GM23338 (cell line): Measurements from ENCODE around the gene PAGR1. TPM values are rescaled to one million over a fixed set of nuclear protein-coding genes. Genes with fewer than 3 reads are reported as not detected.

Source experiments
- ATAC-seq: fragments of 200-7000 bp; cut with Tn5 transposase; 3 replicates; pipeline ENCODE4 v1.9.1; 2020
- DNase-seq: peaks from one replicate; pipeline ENCODE4 v3.0.0-alpha.2; 2015; ENCODE audit warnings: low spot score
- H2AFZ ChIP-seq: fragments of 200-600 bp; sonication (generic); 2 replicates; pipeline ENCODE4 v1.8.0; 2016; ENCODE audit warnings: antibody characterized with exemption, mild to moderate bottlenecking, moderate library complexity
- H3F3A ChIP-seq: fragments of 200-600 bp; sonication (generic); replicated peaks from 2 replicates; pipeline ENCODE4 v1.8.0; 2017; ENCODE audit warnings: antibody characterized with exemption, mixed run types, low read depth
- H3K27ac ChIP-seq: fragments of 200-600 bp; sonication (generic); 2 replicates; pipeline ENCODE4 v1.6.1; 2016; ENCODE audit warnings: low read depth
- H3K27me3 ChIP-seq: fragments of 200-600 bp; sonication (generic); 2 replicates; pipeline ENCODE4 v1.8.0; 2016; ENCODE audit warnings: mild to moderate bottlenecking, mixed run types, moderate library complexity; ENCODE audit not compliant: insufficient read depth
- H3K36me3 ChIP-seq: fragments of 200-600 bp; sonication (generic); 2 replicates; pipeline ENCODE4 v1.8.0; 2016; ENCODE audit warnings: mild to moderate bottlenecking; ENCODE audit not compliant: insufficient read depth
- H3K4me1 ChIP-seq: fragments of 200-600 bp; sonication (generic); 2 replicates; pipeline ENCODE4 v1.8.0; 2016; ENCODE audit warnings: mild to moderate bottlenecking, moderate library complexity; ENCODE audit not compliant: insufficient read depth
- H3K4me2 ChIP-seq: fragments of 200-600 bp; sonication (generic); 2 replicates; pipeline ENCODE4 v1.7.1; 2017; ENCODE audit warnings: mixed run types
- H3K4me3 ChIP-seq: fragments of 200-600 bp; sonication (generic); 2 replicates; pipeline ENCODE4 v1.6.1; 2016; ENCODE audit warnings: mixed run types
- H3K79me2 ChIP-seq: fragments of 200-600 bp; sonication (generic); replicated peaks from 2 replicates; pipeline ENCODE4 v1.8.0; 2017; ENCODE audit warnings: mild to moderate bottlenecking; ENCODE audit not compliant: insufficient read depth
- H3K9me2 ChIP-seq: fragments of 200-600 bp; sonication (generic); 2 replicates; pipeline ENCODE4 v1.8.0; 2017; ENCODE audit not compliant: insufficient read depth
- H4K20me1 ChIP-seq: fragments of 200-600 bp; sonication (generic); replicated peaks from 2 replicates; pipeline ENCODE4 v1.8.0; 2017; ENCODE audit warnings: mild to moderate bottlenecking; ENCODE audit not compliant: insufficient read depth
- H3K27ac Mint-ChIP-seq: 2 replicates; pipeline ENCODE4 v1.8.0; 2020; ENCODE audit warnings: inconsistent platforms, mild to moderate bottlenecking, moderate library complexity, mixed read lengths
- H3K27me3 Mint-ChIP-seq: 3 replicates; pipeline ENCODE4 v1.8.0; 2022; ENCODE audit warnings: low read depth, mild to moderate bottlenecking, moderate library complexity, mixed read lengths, inconsistent platforms; ENCODE audit not compliant: insufficient read depth, poor library complexity
- H3K36me3 Mint-ChIP-seq: 3 replicates; pipeline ENCODE4 v1.8.0; 2021; ENCODE audit warnings: low read depth, mild to moderate bottlenecking, inconsistent platforms, moderate library complexity, mixed read lengths
- H3K4me1 Mint-ChIP-seq: 3 replicates; pipeline ENCODE4 v1.8.0; 2020; ENCODE audit warnings: mild to moderate bottlenecking, inconsistent platforms, mixed read lengths
- H3K4me3 Mint-ChIP-seq: 3 replicates; pipeline ENCODE4 v1.8.0; 2021; ENCODE audit warnings: moderate library complexity, mild to moderate bottlenecking, inconsistent platforms, mixed read lengths
- H3K9me3 Mint-ChIP-seq: 3 replicates; pipeline ENCODE4 v1.8.0; 2020; ENCODE audit warnings: moderate library complexity, mild to moderate bottlenecking, inconsistent platforms, mixed read lengths
- CREB1 ChIP-seq: fragments of 250-450 bp; sonication (Bioruptor Pico); IDR thresholded peaks from 2 replicates; pipeline ENCODE4 v1.5.0; 2020; ENCODE audit warnings: low read depth, mild to moderate bottlenecking, moderate library complexity
- EZH2phosphoT487 ChIP-seq: fragments of 200-600 bp; sonication (generic); IDR thresholded peaks from one replicate; pipeline ENCODE4 v1.8.1; 2018; ENCODE audit warnings: antibody characterized with exemption; ENCODE audit not compliant: unreplicated experiment
- JUNB ChIP-seq: IDR thresholded peaks from one replicate; pipeline ENCODE4 v1.6.1; 2016; ENCODE audit warnings: antibody characterized with exemption; ENCODE audit not compliant: unreplicated experiment
- NANOG ChIP-seq: IDR thresholded peaks from 2 replicates; pipeline ENCODE4 v1.6.1; 2016; ENCODE audit warnings: antibody characterized with exemption, borderline replicate concordance
- ZNF114 ChIP-seq: fragments of 250-450 bp; sonication (Bioruptor Pico); IDR thresholded peaks from 2 replicates; pipeline ENCODE4 v1.5.0; 2020; ENCODE audit warnings: mild to moderate bottlenecking, moderate library complexity
- polyA plus RNA-seq: library from polyadenylated mRNA; unstranded; fragments of >200 nt; fragmentation: Nextera tagmentation; extraction: Ambion mirVana; gene quantifications from 2 replicates; pipeline ENCODE4 v1.2.1, GENCODE V29; 2016
- total RNA-seq: library from RNA; depleted of rRNA; stranded (reverse); fragments of >200 nt; shearing (Covaris generic); gene quantifications from 2 replicates; pipeline ENCODE4 v1.2.3, GENCODE V29; 2014
- TF ChIP-seq, protein P1 (sequence below), 2 experiments: fragments of 200-600 bp in 1 of 2; sonication (generic) in 1 of 2; conservative IDR thresholded peaks; 2 replicates each; pipeline versions ENCODE4 v1.5.1 to v1.6.1; 2016 to 2017; ENCODE audit warnings: antibody characterized with exemption in 2 of 2, low read depth in 2 of 2, mild to moderate bottlenecking in 2 of 2, moderate library complexity in 1 of 2
- TF ChIP-seq, protein P2 (sequence below): fragments of 250-450 bp; sonication (Bioruptor Pico); IDR thresholded peaks from 2 replicates; pipeline ENCODE4 v1.5.0; 2020; ENCODE audit warnings: mild to moderate bottlenecking, moderate library complexity

Gene PAGR1
- total and polyA plus RNA-seq, 2 experiments from 2014 or later, result 67.6 to 78.7 TPM

DNA sequence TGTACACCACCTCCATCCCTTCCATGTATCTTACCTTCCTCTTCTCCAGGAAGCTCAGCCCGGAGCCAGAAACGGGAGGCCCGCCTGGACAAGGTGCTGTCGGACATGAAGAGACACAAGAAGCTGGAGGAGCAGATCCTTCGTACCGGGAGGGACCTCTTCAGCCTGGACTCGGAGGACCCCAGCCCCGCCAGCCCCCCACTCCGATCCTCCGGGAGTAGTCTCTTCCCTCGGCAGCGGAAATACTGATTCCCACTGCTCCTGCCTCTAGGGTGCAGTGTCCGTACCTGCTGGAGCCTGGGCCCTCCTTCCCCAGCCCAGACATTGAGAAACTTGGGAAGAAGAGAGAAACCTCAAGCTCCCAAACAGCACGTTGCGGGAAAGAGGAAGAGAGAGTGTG is 3.6 kb downstream of the PAGR1 start:
- no peak overlapping the region for H3K4me3 ChIP-seq
- H4K20me1 ChIP-seq, result 0 out of 2 replicates have a peak, but pooled peaks cover 5% of the 10 kb centered on the region
- H3F3A ChIP-seq, result peaks cover 24% of the 10 kb centered on the region; the same call in 1 of the 2 replicates
- DNase-seq (no peak), ATAC-seq (no peak)
- H3K4me1 ChIP-seq, result peaks cover 24% of the 10 kb centered on the region
- H3K36me3 ChIP-seq, result peaks cover 13% of the 10 kb centered on the region
- Mint-ChIP-seq H3K4me1 (peaks cover 35% of the 10 kb centered on the region), H3K9me3 (peaks cover 4% of the 10 kb centered on the region; the same call in 1 of the 3 replicates), H3K27ac (no peak overlapping the region), H3K27me3 (peaks cover 14% of the 10 kb centered on the region), H3K4me3 (peak overlapping the region; percentile 21; the same call in 2 of the 3 replicates), H3K36me3 (peaks cover 35% of the 10 kb centered on the region)
- TF ChIP-seq, protein P1, sequence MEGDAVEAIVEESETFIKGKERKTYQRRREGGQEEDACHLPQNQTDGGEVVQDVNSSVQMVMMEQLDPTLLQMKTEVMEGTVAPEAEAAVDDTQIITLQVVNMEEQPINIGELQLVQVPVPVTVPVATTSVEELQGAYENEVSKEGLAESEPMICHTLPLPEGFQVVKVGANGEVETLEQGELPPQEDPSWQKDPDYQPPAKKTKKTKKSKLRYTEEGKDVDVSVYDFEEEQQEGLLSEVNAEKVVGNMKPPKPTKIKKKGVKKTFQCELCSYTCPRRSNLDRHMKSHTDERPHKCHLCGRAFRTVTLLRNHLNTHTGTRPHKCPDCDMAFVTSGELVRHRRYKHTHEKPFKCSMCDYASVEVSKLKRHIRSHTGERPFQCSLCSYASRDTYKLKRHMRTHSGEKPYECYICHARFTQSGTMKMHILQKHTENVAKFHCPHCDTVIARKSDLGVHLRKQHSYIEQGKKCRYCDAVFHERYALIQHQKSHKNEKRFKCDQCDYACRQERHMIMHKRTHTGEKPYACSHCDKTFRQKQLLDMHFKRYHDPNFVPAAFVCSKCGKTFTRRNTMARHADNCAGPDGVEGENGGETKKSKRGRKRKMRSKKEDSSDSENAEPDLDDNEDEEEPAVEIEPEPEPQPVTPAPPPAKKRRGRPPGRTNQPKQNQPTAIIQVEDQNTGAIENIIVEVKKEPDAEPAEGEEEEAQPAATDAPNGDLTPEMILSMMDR (conservative IDR thresholded peaks at IDR 0.05; ENCODE audit: low read depth in 2 of 2), result peak; percentile 26 to 53
- no peak for TF ChIP-seq ZNF114 (CRISPR knock-in tag)
- TF ChIP-seq CREB1 (CRISPR knock-in tag), result no peak
- TF ChIP-seq JUNB, result no peak
- no peak for TF ChIP-seq EZH2phosphoT487
- no peak for TF ChIP-seq NANOG
- TF ChIP-seq, protein P2, sequence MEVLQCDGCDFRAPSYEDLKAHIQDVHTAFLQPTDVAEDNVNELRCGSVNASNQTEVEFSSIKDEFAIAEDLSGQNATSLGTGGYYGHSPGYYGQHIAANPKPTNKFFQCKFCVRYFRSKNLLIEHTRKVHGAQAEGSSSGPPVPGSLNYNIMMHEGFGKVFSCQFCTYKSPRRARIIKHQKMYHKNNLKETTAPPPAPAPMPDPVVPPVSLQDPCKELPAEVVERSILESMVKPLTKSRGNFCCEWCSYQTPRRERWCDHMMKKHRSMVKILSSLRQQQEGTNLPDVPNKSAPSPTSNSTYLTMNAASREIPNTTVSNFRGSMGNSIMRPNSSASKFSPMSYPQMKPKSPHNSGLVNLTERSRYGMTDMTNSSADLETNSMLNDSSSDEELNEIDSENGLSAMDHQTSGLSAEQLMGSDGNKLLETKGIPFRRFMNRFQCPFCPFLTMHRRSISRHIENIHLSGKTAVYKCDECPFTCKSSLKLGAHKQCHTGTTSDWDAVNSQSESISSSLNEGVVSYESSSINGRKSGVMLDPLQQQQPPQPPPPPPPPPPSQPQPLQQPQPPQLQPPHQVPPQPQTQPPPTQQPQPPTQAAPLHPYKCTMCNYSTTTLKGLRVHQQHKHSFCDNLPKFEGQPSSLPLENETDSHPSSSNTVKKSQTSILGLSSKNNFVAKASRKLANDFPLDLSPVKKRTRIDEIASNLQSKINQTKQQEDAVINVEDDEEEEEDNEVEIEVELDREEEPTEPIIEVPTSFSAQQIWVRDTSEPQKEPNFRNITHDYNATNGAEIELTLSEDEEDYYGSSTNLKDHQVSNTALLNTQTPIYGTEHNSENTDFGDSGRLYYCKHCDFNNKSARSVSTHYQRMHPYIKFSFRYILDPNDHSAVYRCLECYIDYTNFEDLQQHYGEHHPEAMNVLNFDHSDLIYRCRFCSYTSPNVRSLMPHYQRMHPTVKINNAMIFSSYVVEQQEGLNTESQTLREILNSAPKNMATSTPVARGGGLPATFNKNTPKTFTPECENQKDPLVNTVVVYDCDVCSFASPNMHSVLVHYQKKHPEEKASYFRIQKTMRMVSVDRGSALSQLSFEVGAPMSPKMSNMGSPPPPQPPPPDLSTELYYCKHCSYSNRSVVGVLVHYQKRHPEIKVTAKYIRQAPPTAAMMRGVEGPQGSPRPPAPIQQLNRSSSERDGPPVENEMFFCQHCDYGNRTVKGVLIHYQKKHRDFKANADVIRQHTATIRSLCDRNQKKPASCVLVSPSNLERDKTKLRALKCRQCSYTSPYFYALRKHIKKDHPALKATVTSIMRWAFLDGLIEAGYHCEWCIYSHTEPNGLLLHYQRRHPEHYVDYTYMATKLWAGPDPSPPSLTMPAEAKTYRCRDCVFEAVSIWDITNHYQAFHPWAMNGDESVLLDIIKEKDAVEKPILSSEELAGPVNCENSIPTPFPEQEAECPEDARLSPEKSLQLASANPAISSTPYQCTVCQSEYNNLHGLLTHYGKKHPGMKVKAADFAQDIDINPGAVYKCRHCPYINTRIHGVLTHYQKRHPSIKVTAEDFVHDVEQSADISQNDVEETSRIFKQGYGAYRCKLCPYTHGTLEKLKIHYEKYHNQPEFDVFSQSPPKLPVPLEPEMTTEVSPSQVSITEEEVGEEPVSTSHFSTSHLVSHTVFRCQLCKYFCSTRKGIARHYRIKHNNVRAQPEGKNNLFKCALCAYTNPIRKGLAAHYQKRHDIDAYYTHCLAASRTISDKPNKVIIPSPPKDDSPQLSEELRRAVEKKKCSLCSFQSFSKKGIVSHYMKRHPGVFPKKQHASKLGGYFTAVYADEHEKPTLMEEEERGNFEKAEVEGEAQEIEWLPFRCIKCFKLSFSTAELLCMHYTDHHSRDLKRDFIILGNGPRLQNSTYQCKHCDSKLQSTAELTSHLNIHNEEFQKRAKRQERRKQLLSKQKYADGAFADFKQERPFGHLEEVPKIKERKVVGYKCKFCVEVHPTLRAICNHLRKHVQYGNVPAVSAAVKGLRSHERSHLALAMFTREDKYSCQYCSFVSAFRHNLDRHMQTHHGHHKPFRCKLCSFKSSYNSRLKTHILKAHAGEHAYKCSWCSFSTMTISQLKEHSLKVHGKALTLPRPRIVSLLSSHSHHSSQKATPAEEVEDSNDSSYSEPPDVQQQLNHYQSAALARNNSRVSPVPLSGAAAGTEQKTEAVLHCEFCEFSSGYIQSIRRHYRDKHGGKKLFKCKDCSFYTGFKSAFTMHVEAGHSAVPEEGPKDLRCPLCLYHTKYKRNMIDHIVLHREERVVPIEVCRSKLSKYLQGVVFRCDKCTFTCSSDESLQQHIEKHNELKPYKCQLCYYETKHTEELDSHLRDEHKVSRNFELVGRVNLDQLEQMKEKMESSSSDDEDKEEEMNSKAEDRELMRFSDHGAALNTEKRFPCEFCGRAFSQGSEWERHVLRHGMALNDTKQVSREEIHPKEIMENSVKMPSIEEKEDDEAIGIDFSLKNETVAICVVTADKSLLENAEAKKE (CRISPR knock-in tag), result no peak
- H2AFZ ChIP-seq, result no peak overlapping the region
- no peaks in the 10 kb centered on the region for H3K27me3 ChIP-seq
- H3K4me2 ChIP-seq, result no peak overlapping the region
- peaks cover 17% of the 10 kb centered on the region for H3K79me2 ChIP-seq
- no peak overlapping the region for H3K27ac ChIP-seq
- no peaks in the 10 kb centered on the region for H3K9me2 ChIP-seq
